ENCODE data around the gene GLRX2. TPM values are rescaled to one million over a fixed set of nuclear protein-coding genes. Genes with fewer than 3 reads are reported as not detected.

The GLRX2 gene
- total and polyA plus RNA-seq, 3 experiments from 2014 or later = 13.2 to 49.6 (median 47.1) TPM

DNA sequence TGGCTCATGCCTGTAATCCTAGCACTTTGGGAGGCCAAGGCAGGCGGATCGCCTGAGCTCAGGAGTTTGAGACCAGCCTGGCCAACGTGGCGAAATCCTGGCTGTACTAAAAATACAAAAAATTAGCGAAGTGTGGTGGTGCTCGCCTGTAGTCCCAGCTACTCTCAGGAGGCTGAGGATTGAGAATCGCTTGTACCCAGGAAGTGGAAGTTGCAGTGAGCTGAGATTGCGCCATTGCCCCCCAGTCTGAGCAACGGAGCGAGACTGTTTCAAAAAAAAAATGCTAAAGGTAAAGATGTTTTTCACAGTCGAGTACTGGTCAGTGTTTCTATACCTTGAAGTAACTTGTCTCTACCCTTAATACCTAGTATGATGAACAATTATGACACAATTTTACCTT, 11.1 kb downstream of the GLRX2 start:
- DNase-seq = no peak
- peaks cover 0 to 10% (median 8%) of the 10 kb centered on the region in 3 donors for H3K4me1 Mint-ChIP-seq
- H3K9me3 ChIP-seq (ENCODE audit: low read length) = no peaks in the 10 kb centered on the region
- H3K36me3 Mint-ChIP-seq = peaks cover 4 to 66% (median 15%) of the 10 kb centered on the region in 3 donors
- H3K27ac ChIP-seq (ENCODE audit: low read depth, low read length) = no peak overlapping the region
- CTCF ChIA-PET = no interaction called here
- no peaks in the 10 kb centered on the region for H3K27me3 Mint-ChIP-seq
- peak overlapping the region in 1 of 8 donors; percentile 26 for H3K27ac Mint-ChIP-seq
- POLR2A ChIA-PET = no interaction called here
- no peak overlapping the region for H3K4me3 ChIP-seq (ENCODE audit: low read length)
- no peaks in the 10 kb centered on the region for H3K9me3 Mint-ChIP-seq
- no peaks in the 10 kb centered on the region for H3K27me3 ChIP-seq (ENCODE audit: insufficient read depth, low read length, poor library complexity, severe bottlenecking)
- no peaks in the 10 kb centered on the region for H3K4me1 ChIP-seq (ENCODE audit: insufficient read depth, low read length)
- no peak overlapping the region for H3K4me3 Mint-ChIP-seq
- peaks cover under 1% of the 10 kb centered on the region for H3K36me3 ChIP-seq (ENCODE audit: insufficient read depth, low read length)

GRCh38 chr1:193090865-193091264, 14.3 kb downstream of the GLRX2 start:
- POLR2A ChIA-PET = no interaction called here
- no peaks in the 10 kb centered on the region for H3K36me3 ChIP-seq (ENCODE audit: insufficient read depth, low read length)
- Mint-ChIP-seq H3K4me1 (peaks cover 0 to 2% (median 0%) of the 10 kb centered on the region in 3 donors), H3K4me3 (no peak overlapping the region), H3K36me3 (peaks cover 4 to 48% (median 7%) of the 10 kb centered on the region in 3 donors), H3K27ac (peak overlapping the region in 1 of 8 donors; percentile 29), H3K9me3 (no peaks in the 10 kb centered on the region), H3K27me3 (no peaks in the 10 kb centered on the region)
- no peak for DNase-seq
- H3K4me1 ChIP-seq (ENCODE audit: insufficient read depth, low read length) = no peaks in the 10 kb centered on the region
- H3K27me3 ChIP-seq (ENCODE audit: insufficient read depth, low read length, poor library complexity, severe bottlenecking) = no peaks in the 10 kb centered on the region
- CTCF ChIA-PET = no interaction called here
- H3K4me3 ChIP-seq (ENCODE audit: low read length) = no peak overlapping the region
- H3K27ac ChIP-seq (ENCODE audit: low read depth, low read length) = no peak overlapping the region
- no peaks in the 10 kb centered on the region for H3K9me3 ChIP-seq (ENCODE audit: low read length)

- Histone ChIP-seq H3K27ac (ENCODE audit: low read depth, low read length) (no peak overlapping the region), H3K27me3 (ENCODE audit: insufficient read depth, low read length, poor library complexity, severe bottlenecking) (no peaks in the 10 kb centered on the region), H3K4me1 (ENCODE audit: insufficient read depth, low read length) (no peaks in the 10 kb centered on the region), H3K36me3 (ENCODE audit: insufficient read depth, low read length) (no peaks in the 10 kb centered on the region), H3K4me3 (ENCODE audit: low read length) (no peak overlapping the region), H3K9me3 (ENCODE audit: low read length) (no peaks in the 10 kb centered on the region)
- Mint-ChIP-seq H3K4me3 (no peak overlapping the region), H3K27me3 (no peaks in the 10 kb centered on the region), H3K9me3 (no peaks in the 10 kb centered on the region), H3K4me1 (peaks cover 0 to 4% (median 2%) of the 10 kb centered on the region in 3 donors), H3K36me3 (peaks cover 15 to 53% (median 17%) of the 10 kb centered on the region in 3 donors), H3K27ac (peak overlapping the region in 2 of 8 donors; percentile 54 to 78)
- CTCF ChIA-PET = no interaction called here
- DNase-seq = no peak
- POLR2A ChIA-PET = no interaction called here
Measured at GRCh38 chr1:193087893-193088292, 17.3 kb downstream of the GLRX2 start.

DNA sequence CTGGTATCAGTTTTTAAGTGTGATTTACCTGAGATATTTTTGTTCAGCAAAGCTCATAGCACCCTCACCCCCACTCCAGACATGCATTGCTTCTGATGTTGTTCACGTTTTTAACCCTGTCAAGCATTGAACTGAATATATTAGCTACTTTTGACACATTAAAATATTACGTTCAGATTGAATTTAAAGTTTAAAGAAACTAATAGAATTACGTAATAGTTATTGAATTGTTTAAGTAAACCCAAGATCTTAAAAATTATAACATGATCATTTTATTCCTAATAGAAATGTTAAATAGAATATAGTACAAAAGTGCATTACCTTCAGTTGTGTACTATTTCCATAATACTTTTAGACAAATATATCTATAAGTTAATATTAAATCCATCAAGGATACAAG, 18.9 kb downstream of the GLRX2 start:
- Mint-ChIP-seq H3K36me3 (peaks cover 20 to 59% (median 21%) of the 10 kb centered on the region in 3 donors), H3K27me3 (no peaks in the 10 kb centered on the region), H3K27ac (peak overlapping the region in 1 of 8 donors; percentile 38), H3K4me3 (no peak overlapping the region), H3K9me3 (no peaks in the 10 kb centered on the region), H3K4me1 (peaks cover 0 to 4% (median 0%) of the 10 kb centered on the region in 3 donors)
- no peak for DNase-seq
- Histone ChIP-seq H3K4me1 (ENCODE audit: insufficient read depth, low read length) (no peaks in the 10 kb centered on the region), H3K9me3 (ENCODE audit: low read length) (no peaks in the 10 kb centered on the region), H3K36me3 (ENCODE audit: insufficient read depth, low read length) (peaks cover 4% of the 10 kb centered on the region), H3K4me3 (ENCODE audit: low read length) (no peak overlapping the region), H3K27ac (ENCODE audit: low read depth, low read length) (no peak overlapping the region), H3K27me3 (ENCODE audit: insufficient read depth, low read length, poor library complexity, severe bottlenecking) (no peaks in the 10 kb centered on the region)
- POLR2A ChIA-PET = no interaction called here
- CTCF ChIA-PET = no interaction called here

- Mint-ChIP-seq H3K36me3 (peaks cover 22 to 60% (median 25%) of the 10 kb centered on the region in 3 donors), H3K27me3 (no peaks in the 10 kb centered on the region), H3K9me3 (no peaks in the 10 kb centered on the region), H3K4me1 (peaks cover 0 to 4% (median 0%) of the 10 kb centered on the region in 3 donors), H3K27ac (peak overlapping the region in 1 of 8 donors; percentile 56), H3K4me3 (no peak overlapping the region)
- Histone ChIP-seq H3K27ac (ENCODE audit: low read depth, low read length) (no peak overlapping the region), H3K4me3 (ENCODE audit: low read length) (no peak overlapping the region), H3K9me3 (ENCODE audit: low read length) (no peaks in the 10 kb centered on the region), H3K4me1 (ENCODE audit: insufficient read depth, low read length) (no peaks in the 10 kb centered on the region), H3K27me3 (ENCODE audit: insufficient read depth, low read length, poor library complexity, severe bottlenecking) (no peaks in the 10 kb centered on the region), H3K36me3 (ENCODE audit: insufficient read depth, low read length) (peaks cover 4% of the 10 kb centered on the region)
- ChIA-PET CTCF (interaction anchor here (1.5 kb wide), 1 partner anchor 26 kb away, joined by 3 read pairs; the partner anchor contains the start of genes RO60 and UCHL5), POLR2A (no interaction called here)
- no peak for DNase-seq
Measured at GRCh38 chr1:193085263-193085662, 20.0 kb downstream of the GLRX2 start.

DNA sequence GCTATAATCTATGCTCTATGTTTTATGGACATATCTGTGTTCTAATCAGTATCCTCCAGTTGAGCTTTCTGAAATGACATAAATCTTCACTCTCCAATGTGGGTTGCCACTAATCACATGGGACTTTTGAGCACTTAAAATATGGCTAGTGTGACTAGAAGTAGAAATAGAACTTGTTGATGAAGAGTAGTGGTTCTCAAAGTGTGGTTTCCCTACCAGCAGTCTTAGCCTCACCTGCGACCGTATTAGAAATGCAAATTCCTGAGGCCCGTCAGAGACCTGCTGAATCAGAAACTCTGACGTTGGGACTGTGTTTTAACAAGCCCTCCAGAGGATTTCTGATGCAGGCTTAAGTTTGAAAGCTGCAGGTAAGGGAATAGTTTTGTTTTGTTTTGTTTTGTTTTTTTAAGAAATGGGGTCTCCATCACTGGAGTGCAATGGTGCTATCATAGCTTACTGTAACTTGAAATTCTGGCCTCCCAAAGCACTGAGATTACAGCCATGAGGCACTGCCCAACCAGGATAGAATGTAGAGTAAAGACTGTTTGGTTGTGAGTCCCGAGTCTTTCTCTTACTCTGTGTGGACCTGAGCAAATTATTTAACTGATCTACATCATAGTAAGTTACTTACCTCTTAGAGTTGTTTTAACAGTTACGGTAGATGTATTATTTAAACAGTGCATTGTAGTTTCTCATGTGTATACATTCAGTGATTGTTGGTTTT, 21.7 kb downstream of the GLRX2 start:
- Histone ChIP-seq H3K4me3 (ENCODE audit: low read length) (no peak overlapping the region), H3K4me1 (ENCODE audit: insufficient read depth, low read length) (no peaks in the 10 kb centered on the region), H3K27me3 (ENCODE audit: insufficient read depth, low read length, poor library complexity, severe bottlenecking) (no peaks in the 10 kb centered on the region), H3K9me3 (ENCODE audit: low read length) (no peaks in the 10 kb centered on the region), H3K36me3 (ENCODE audit: insufficient read depth, low read length) (peaks cover 7% of the 10 kb centered on the region), H3K27ac (ENCODE audit: low read depth, low read length) (no peak overlapping the region)
- H3K9me3 Mint-ChIP-seq = no peaks in the 10 kb centered on the region
- ChIA-PET CTCF (interaction anchor here (1.1 kb wide), 1 partner anchor 38 kb away, joined by 3 read pairs; the partner anchor contains the start of gene CDC73), POLR2A (no interaction called here)
- H3K4me1 Mint-ChIP-seq = peaks cover 0 to 4% (median 0%) of the 10 kb centered on the region in 3 donors
- no peak overlapping the region for H3K4me3 Mint-ChIP-seq
- no peak for DNase-seq
- no peaks in the 10 kb centered on the region for H3K27me3 Mint-ChIP-seq
- H3K36me3 Mint-ChIP-seq = peaks cover 25 to 64% (median 29%) of the 10 kb centered on the region in 3 donors
- no peak overlapping the region for H3K27ac Mint-ChIP-seq

DNA sequence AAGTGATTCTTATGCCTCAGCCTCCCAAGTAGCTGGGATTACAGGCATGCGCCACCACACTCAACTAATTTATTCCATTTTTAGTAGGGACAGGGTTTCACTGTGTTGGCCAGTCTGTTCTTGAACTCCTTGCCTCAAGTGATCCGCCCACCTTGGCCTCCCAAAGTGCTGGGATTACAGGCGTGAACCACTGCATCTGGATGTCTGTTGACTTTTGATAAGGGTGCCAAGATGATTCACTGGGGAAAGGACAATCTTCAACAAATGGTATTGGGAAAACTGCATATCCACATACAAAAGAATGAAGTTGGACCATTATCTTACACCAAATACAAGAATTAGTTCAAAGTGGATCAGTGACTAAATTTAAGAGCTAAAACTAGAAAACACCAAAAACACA, 26.0 kb downstream of the GLRX2 start:
- peaks cover 27 to 72% (median 35%) of the 10 kb centered on the region in 3 donors for H3K36me3 Mint-ChIP-seq
- no peak overlapping the region for H3K27ac Mint-ChIP-seq
- H3K27ac ChIP-seq (ENCODE audit: low read depth, low read length) = no peak overlapping the region
- H3K4me3 ChIP-seq (ENCODE audit: low read length) = no peak overlapping the region
- DNase-seq = no peak
- ChIA-PET CTCF (no interaction called here), POLR2A (no interaction called here)
- no peaks in the 10 kb centered on the region for H3K27me3 ChIP-seq (ENCODE audit: insufficient read depth, low read length, poor library complexity, severe bottlenecking)
- H3K9me3 ChIP-seq (ENCODE audit: low read length) = no peaks in the 10 kb centered on the region
- H3K27me3 Mint-ChIP-seq = no peaks in the 10 kb centered on the region
- H3K4me1 Mint-ChIP-seq = peaks cover 2 to 15% (median 14%) of the 10 kb centered on the region in 3 donors
- no peaks in the 10 kb centered on the region for H3K9me3 Mint-ChIP-seq
- peaks cover 22% of the 10 kb centered on the region for H3K36me3 ChIP-seq (ENCODE audit: insufficient read depth, low read length)
- H3K4me3 Mint-ChIP-seq = no peak overlapping the region
- H3K4me1 ChIP-seq (ENCODE audit: insufficient read depth, low read length) = no peaks in the 10 kb centered on the region

- H3K36me3 ChIP-seq (ENCODE audit: insufficient read depth, low read length) = peaks cover 22% of the 10 kb centered on the region
- no peak overlapping the region for H3K4me3 Mint-ChIP-seq
- no peaks in the 10 kb centered on the region for H3K9me3 ChIP-seq (ENCODE audit: low read length)
- H3K36me3 Mint-ChIP-seq = peaks cover 22 to 64% (median 28%) of the 10 kb centered on the region in 3 donors
- H3K27me3 Mint-ChIP-seq = no peaks in the 10 kb centered on the region
- no peak overlapping the region for H3K27ac ChIP-seq (ENCODE audit: low read depth, low read length)
- POLR2A ChIA-PET = no interaction called here
- CTCF ChIA-PET = no interaction called here
- no peak overlapping the region for H3K4me3 ChIP-seq (ENCODE audit: low read length)
- H3K4me1 ChIP-seq (ENCODE audit: insufficient read depth, low read length) = no peaks in the 10 kb centered on the region
- no peak overlapping the region for H3K27ac Mint-ChIP-seq
- H3K27me3 ChIP-seq (ENCODE audit: insufficient read depth, low read length, poor library complexity, severe bottlenecking) = no peaks in the 10 kb centered on the region
- peaks cover 3 to 20% (median 15%) of the 10 kb centered on the region in 3 donors for H3K4me1 Mint-ChIP-seq
- H3K9me3 Mint-ChIP-seq = no peaks in the 10 kb centered on the region
- DNase-seq = no peak
Measured at GRCh38 chr1:193077991-193078390, 27.2 kb downstream of the GLRX2 start.
